ENCODE data around the gene MORF4L2.

Gene MORF4L2

GRCh38 chrX:103686199-103687072 is at the start of gene MORF4L2:
Gene MORF4L2 (minus strand): TSS chrX:103686699. CDS start chrX:103677027, 9,672 bp downstream.
- peak; percentile 84 for DNase-seq (ENCODE audit: low read depth)

GRCh38 chrX:103734125-103734760 is 47.7 kb upstream of the MORF4L2 start:
- DNase-seq (ENCODE audit: low read depth): no peak

GRCh38 chrX:103733017-103733416 is 46.5 kb upstream of the MORF4L2 start:
- DNase-seq (ENCODE audit: low read depth): no peak

- DNase-seq (ENCODE audit: low read depth): no peak
Measured at GRCh38 chrX:103730796-103731493, 44.4 kb upstream of the MORF4L2 start.

GRCh38 chrX:103730147-103730795 is 43.8 kb upstream of the MORF4L2 start:
- no peak for DNase-seq (ENCODE audit: low read depth)

GRCh38 chrX:103729015-103729414 is 42.5 kb upstream of the MORF4L2 start:
- DNase-seq (ENCODE audit: low read depth): no peak

- DNase-seq (ENCODE audit: low read depth): no peak
Measured at GRCh38 chrX:103727115-103727514, 40.6 kb upstream of the MORF4L2 start.

GRCh38 chrX:103726477-103726876 is 40.0 kb upstream of the MORF4L2 start:
- no peak for DNase-seq (ENCODE audit: low read depth)

- no peak for DNase-seq (ENCODE audit: low read depth)
Measured at GRCh38 chrX:103722505-103722904, 36.0 kb upstream of the MORF4L2 start.

- no peak for DNase-seq (ENCODE audit: low read depth)
Measured at GRCh38 chrX:103718120-103718519, 31.6 kb upstream of the MORF4L2 start.

GRCh38 chrX:103716962-103717361 is 30.5 kb upstream of the MORF4L2 start:
- no peak for DNase-seq (ENCODE audit: low read depth)

GRCh38 chrX:103710609-103711008 is 24.1 kb upstream of the MORF4L2 start, which contains the start of gene TMEM31:
Gene TMEM31 (plus strand): TSS chrX:103710909. CDS start chrX:103712259, 1,350 bp downstream.
- DNase-seq (ENCODE audit: low read depth): no peak

GRCh38 chrX:103704863-103705262 is 18.4 kb upstream of the MORF4L2 start:
- DNase-seq (ENCODE audit: low read depth): no peak

GRCh38 chrX:103699243-103699642 is 12.7 kb upstream of the MORF4L2 start:
- DNase-seq (ENCODE audit: low read depth): no peak

GRCh38 chrX:103697687-103698086 is 11.2 kb upstream of the MORF4L2 start:
- no peak for DNase-seq (ENCODE audit: low read depth)

GRCh38 chrX:103691059-103691458 is 4.6 kb upstream of the MORF4L2 start:
- no peak for DNase-seq (ENCODE audit: low read depth)

- DNase-seq (ENCODE audit: low read depth): no peak
Measured at GRCh38 chrX:103688946-103689345, 2.4 kb upstream of the MORF4L2 start.

GRCh38 chrX:103687696-103688201 is 1.2 kb upstream of the MORF4L2 start:
- peak; percentile 14 for DNase-seq (ENCODE audit: low read depth)

GRCh38 chrX:103687073-103687695 is 685 bp upstream of the MORF4L2 start:
- DNase-seq (ENCODE audit: low read depth): peak; percentile 73

GRCh38 chrX:103685396-103685795 is 1.1 kb downstream of the MORF4L2 start:
- DNase-seq (ENCODE audit: low read depth): no peak

- no peak for DNase-seq (ENCODE audit: low read depth)
Measured at GRCh38 chrX:103681443-103681842, 5.1 kb downstream of the MORF4L2 start.
